Activated CD4-positive, CD25-positive, alpha-beta regulatory T cell treated with anti-CD3 and anti-CD28 coated beads, Interleukin-2, amount 50 U/mL, for 16 hours (primary cell): ENCODE results near the gene PTPRM.
"Not testable (repeated sequence)": the region's sequence is repeated elsewhere in the genome, so short reads cannot be mapped to it uniquely, and the experiment has no call there.

Experiments
- DNase-seq: peaks from one replicate; pipeline ENCODE4 v3.0.0-alpha.2; 2020; ENCODE audit warnings: low read depth, low spot score

Gene PTPRM

DNA sequence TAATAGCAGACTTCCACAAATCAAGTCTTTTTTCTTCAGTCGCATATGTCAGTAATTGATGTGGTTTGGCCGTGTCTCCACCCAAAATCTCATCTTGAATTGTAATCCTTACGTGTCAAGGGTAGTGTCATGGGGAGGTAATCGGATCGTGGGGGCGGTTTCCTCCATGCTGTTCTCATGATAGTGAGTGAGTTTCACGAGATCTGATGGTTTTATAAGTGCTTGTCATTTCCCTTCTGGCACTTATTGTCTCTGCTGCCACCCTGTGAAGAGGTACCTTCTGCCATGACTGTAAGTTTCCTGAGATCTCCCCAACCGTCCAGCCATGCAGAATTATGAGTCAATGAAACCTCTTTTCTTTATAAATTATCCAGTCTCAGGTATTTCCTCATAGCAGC is 478.8 kb downstream of the PTPRM start:
- DNase-seq, result no peak

DNA sequence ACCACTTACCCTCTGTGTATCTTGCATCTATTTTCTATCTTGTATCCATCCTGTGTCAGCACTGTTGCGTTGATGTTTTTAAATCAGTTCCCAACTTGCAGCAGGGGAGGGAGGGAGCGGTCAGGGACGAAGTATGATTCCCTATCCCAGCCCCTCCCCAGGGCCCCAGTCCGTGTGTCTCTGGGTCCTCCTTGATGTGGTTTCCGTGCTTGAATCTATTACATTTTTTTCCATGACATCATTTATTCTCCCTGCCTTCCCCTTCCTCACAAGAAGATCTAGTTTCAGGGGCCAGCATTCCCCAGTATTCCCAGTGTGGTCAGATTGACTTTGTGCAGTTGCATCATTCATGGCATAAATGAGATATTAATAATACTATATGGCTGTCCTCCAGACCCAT is 479.3 kb downstream of the PTPRM start:
- DNase-seq, result no peak

DNA sequence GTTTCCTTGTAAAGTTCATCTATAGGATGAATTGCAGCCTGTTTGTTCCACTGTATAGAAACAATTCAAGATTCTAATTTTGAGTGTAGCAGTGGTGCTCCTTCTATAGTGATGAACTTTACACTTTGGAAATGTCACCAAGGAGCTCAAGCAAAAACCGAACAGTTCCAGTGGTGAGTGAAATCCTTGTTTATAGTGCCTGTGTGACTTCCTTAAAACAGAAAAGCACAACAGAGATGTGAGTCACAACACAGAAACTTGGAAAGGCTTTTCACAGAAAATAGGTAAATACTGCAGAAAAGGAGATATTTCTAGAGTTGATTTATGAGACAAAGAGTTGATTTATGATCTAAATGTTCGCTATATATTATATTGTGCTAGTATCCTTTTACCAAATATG is 482.0 kb downstream of the PTPRM start:
- DNase-seq, result no peak

DNA sequence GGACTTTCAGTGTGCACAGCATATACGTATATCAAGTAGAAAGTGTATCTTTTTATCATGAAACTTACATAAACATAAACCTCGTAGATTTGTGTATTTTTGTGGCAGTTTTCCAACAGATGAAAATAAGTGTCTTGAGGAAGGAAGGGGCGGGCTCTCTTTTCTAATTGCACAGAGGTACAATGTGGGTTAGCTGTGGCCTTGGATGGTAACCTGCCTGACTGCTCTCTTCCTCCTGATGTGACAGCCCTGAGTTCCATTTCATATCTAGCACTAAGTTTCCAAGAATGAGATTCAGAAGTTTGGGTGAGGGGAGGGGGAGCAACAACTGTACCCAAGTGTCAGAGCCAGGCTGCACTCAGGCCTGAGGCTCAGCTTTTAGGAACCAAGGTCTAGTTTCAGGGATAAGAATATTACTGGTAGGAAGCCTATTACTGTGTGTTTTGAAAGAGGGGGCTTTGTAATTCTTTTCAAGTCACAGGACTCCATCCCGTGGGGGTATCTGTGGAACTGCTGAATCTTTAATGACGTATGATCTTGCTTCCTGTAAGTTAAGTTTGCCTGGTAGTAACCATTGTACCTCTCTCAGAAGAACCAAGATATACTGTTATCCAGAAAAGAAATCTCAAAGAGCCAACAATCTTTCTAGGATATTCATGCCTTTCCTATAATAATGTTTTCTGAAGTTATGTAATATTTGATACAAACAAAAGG is 483.7 kb downstream of the PTPRM start:
- no peak for DNase-seq

DNA sequence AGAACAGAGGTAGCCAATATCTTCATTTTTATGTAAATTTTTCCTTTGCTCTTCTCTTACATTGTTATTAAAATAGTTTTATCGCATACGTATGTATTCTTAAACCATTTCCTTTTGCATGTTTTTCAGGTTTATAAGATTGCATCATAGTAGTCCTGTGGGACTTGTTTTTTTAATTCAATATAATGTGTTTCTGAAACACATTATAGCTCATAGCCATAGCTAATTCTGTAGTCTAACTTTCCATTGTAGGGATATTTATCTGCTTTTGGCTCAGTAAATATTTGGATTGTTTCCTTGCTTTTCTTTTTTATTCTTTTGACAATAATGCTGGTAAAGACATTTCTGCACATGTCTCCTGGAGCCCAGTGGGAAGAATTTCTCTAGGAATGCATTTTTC is 484.3 kb downstream of the PTPRM start:
- DNase-seq, result no peak

DNA sequence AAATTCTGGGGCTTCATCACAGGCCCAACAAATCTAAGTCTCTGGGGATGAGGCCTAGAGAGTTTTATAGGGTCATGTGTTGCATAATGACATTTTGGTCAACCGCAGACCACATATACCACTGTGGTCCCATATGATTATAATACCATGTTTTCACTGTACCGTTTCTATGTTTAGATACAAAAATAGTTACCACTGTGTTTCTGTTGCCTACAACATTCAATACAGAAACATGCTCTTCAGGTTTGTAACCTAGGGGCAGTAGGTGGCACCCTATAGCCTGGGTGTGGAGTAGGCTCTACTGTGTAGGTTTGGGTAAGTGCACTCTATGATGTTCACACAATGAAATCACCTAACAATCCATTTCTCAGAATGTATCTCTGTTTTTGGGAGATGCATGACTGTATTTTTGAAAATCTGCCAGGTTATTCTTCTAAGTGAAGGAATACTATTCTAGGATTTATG is 485.2 kb downstream of the PTPRM start:
- DNase-seq, result no peak

DNA sequence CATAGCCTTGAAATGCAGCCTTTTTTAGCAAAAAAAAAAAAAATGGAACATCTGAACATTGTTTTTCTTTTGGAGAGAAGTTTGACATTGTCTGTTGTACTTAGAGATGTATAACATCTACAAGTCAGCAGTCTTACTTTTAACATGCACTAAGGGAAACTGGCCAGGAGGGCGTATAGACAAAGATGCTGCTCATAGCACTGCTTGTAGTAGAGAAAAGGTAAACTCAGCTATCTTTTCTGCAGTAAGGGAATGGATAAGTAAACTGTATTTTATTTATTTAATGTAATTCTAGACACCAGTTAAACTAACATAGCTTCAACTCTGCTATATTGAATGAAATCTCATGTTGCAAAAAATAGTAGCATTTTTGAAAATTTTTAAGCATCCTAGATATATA is 489.6 kb downstream of the PTPRM start:
- no peak for DNase-seq

DNA sequence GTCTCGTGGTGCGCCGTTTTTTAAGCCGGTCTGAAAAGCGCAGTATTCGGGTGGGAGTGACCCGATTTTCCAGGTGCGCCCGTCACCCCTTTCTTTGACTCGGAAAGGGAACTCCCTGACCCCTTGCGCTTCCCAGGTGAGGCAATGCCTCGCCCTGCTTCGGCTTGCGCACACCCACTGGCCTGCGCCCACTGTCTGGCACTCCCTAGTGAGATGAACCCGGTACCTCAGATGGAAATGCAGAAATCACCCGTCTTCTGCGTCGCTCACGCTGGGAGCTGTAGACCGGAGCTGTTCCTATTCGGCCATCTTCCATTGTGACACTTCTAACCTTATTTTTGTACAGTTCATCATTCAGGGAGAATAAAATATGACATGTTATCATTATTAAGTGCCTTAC is 496.0 kb downstream of the PTPRM start:
- DNase-seq, result not testable (repeated sequence)

DNA sequence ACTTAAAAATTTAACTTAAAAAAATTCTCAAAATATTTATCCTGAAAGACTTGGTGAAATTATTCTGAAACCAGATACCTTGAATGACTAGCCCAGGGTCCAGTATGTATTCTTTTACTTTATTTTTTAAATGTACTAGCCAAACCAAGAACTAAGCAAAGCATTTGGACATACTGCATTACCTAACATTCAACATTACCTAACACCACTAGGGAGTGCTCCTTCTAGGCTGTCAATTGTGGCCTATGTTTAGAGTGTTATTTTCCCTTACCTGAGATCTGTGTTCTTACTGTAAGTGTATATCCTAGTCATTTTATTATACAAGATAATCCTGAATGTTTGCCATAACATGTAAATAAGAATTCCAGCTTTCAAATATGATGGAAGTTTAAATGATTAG is 496.6 kb downstream of the PTPRM start:
- no peak for DNase-seq

DNA sequence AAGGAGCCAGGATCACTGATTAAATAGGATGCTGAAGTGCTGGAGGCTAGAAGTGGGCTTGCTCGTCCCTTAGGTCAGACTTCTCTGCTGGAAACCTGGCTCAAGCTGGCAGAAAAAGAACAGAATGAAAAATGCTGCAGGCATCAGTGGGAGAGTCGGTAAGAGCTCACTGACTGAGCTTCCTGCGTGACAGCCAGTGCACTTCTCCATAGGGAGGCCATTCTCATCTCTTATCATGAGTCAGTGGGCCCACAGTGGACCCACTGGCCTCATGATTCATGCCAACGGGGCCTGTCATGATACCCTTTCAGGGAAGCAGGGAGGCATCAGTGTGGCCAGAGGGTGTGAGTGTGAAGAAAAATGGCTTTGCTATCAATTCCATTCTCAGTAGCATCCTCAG is 498.2 kb downstream of the PTPRM start:
- DNase-seq, result no peak

DNA sequence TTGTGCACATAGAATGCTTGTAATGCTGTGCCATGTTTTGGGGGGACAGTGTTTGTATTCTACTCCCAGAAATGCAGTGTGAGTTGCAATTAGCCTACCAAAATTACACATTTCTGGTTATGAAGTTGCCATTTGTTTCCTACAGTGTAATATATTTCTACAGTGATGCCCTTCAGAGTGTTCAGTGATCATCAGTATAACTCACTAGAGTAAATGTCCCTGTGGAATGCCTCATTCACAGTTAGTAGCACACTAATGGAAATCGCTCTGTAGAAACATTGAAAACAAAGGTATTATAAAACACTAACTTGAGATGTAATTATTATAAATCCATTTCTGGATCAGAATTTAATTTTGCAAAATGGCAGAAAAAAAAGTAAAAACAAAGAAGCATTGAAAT is 498.7 kb downstream of the PTPRM start:
- no peak for DNase-seq

DNA sequence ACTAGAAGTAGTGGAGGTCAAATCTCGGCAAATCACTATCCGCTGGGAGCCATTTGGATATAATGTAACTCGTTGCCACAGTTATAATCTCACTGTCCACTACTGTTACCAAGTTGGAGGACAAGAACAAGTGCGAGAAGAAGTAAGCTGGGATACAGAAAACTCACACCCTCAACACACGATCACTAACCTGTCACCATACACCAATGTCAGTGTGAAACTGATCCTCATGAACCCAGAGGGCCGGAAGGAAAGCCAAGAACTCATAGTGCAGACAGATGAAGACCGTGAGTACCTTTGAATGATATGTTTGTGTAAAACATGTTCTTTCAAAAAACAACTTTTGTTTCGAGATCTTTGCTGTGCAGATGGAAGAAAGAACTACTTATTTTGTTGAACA is 502.6 kb downstream of the PTPRM start:
- no peak for DNase-seq

DNA sequence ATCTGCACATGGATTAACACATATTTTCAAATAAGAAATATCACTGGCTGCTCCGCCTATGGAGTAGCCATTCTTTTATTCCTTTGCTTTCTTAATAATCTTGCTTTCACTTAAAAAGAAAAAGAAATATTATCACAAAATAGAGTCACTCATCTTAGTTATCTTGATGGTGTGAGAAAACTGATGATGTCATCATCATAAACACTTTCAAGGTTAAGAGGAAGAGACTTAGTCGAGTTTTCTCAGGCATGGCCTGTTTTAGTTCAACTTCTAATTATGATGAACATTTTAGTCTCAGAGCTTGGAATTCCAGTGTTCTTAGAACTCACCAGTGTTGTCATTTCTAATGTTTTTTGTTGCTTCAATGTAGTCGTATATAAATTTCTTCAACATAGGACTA is 506.1 kb downstream of the PTPRM start:
- no peak for DNase-seq

DNA sequence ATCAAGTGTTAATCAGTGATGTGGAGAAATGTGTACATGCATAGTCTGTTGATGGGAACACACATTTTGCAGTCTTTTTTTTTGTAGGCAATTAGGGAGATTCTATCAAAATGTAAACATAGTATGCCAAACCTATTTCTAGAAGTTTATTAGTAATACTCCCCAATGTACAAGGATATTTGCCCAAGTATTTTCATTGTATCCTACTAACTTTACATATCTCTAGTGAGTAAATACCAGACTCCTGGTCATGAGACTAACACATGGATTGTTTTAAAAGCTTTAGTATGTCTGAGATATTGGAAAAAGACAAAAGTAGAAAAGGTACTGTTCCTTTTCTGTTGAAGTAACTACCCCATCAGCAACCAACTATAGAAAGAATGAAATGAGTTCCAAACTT is 513.0 kb downstream of the PTPRM start:
- DNase-seq, result no peak

DNA sequence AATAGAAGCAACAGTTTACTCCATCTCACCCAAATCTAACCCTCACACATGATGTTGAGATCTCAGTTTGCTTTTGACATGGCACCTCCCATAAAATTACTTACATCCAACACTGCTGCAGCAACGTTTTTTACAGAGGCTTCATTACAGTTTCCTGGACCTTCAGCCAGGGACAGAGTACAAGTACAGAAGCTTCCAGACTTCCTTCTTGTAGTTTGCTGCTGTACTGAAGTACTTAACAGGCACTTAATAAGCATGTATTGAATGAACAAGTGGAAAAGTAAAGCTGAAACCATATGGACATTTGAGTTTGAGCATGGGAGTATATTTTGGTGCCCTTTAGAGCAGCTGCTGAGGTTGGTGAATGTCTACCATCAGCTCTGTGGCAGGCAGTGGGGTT is 514.2 kb downstream of the PTPRM start:
- no peak for DNase-seq

DNA sequence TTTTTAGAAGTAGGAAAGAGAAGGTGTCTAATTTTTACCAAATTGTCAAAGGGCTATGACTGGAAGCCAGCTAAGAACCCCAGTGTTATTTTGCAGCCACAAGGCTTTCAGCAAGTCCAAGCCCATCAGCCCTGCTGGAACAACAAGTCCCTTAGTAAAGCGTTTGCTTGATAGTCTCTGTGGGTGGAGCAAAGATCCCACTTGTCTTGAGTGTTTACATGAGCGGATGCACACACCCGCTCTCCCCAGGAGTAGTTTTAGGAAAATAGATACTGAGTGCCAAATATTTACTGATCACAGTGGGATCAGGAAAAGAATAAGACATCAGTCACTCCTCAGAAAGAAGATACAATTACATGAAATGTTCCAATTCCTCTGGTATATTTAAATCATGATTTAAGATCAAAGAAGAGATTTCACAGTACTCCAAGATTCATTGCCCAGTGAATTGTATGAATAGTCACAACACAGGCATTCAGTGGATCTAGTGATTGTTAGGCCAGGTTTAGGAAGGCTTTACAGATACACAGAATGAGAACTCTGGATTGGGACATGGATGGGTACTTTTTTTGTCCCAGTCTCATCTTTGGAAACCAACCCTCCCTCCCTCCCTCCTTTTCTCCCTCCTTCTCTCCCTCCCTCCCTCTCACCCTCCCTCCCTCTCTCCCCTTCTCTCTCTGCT is 514.9 kb downstream of the PTPRM start:
- no peak for DNase-seq

DNA sequence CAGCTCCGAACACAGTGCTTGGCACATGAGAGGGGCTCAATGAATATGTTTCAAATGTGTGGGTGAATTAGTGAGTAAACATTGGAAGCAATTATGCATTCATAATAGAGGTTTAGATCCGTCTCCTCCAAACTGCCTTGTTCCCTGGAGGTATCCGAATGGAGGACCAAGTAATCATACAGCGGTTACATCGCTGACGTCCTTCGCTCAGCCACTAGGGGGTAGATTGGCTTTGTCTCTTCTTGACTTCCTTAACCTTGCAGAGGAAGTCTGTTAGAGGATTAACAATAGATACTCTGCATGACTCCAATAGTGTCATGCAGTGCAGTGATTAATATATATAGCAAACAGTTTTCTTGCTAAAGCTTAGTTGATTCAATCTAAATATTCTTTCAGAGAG is 517.0 kb downstream of the PTPRM start:
- DNase-seq, result no peak

DNA sequence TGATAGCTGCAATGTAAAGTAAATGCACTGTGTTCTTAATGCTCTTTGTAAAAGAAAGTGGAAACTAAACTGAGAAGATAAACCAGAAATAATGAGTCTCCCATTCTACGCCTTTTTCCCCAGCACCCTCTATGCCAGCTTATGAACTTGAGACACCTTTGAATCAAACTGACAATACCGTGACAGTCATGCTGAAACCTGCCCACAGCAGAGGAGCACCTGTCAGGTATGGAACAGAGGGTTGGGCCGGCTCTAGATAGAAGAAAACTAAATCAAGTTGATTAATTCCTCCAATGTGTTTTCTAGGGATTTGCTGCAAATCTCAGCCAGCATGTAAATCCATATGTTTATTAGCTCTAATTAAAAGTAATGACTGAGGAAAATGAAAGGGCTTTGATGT is 521.5 kb downstream of the PTPRM start:
- no peak for DNase-seq

DNA sequence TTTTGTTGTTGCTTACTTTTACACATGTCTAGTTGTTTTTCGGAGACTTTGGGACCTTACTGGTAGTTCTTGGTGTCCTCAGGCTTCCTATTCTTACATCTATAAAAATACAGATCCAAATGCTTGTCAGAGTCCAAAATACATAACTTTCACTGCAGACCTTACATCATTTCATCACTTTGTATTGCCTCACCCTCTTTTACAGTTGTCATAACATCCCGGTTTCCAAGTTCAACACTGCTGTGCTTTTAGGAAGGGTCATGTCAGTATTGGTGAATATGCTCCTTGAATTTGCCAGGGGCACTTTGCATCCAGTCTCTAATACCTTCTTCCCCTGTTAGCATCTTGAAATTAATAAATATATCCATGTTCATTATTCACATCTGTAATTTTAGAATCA is 523.9 kb downstream of the PTPRM start:
- DNase-seq, result no peak

DNA sequence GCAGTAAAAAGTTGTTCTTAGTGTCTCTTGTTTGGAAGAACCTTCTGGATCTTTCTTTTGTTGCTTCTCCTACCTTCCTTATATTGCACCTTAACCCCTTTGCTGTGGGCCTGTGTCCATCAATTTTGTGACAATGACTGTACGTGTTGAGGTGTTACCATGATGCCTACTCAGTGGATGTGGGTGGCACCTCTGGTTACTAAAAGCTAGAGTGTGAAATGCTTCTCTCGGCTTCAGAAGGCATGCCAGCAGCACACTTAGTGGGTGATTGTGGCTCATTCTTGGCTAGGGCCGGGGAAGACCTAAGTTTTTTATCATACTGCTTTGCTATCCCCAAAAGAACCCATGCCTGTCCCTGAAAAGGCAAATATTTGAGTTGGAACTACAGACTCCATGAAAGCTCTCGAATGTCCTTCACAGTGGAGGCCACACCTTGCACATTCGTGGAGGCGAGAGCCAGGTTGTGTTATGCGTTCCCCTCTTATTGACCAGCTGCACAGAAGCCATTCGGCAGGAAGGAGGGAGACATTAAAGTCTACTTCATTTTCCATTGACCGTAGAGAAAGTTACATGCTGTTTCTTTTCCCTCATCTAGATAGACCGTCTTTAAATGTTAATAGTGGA is 528.9 kb downstream of the PTPRM start:
- DNase-seq, result no peak

DNA sequence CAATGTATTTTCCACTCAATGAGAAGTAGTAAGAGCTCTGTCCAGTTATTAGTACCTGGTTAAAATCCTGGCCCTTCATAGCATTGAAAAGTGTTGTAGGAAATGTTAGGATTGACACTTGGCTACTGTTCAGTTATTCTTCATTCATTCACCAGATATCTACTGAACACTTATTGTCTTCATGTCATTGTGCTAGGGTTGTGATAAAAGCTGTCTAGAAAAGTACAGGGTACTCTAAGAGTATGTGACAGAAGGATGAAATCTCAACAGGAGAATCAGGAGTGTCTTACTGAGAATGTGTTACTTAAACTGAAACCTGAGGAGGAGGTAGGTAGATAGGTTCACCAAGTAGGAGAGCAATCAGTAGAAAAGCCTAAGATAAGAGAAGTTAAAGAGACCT is 530.3 kb downstream of the PTPRM start:
- no peak for DNase-seq

DNA sequence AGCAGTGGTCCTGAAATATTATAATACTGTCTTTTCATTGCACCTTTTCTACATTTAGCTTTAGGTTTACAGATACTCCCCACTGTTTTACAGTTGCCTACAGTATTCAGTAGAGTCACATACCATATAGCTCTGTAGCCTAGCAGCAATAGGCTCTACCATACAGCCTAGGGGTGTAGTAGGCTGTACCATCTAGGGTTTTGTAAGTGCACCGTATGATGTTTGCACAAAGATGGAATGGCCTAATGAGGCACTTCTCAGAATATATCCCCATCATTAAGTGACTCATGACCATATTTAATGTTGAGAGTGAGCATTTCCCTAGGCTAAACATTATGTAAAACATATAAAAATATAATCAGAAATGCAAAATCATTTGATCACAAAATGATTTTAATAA is 530.8 kb downstream of the PTPRM start:
- DNase-seq, result no peak

DNA sequence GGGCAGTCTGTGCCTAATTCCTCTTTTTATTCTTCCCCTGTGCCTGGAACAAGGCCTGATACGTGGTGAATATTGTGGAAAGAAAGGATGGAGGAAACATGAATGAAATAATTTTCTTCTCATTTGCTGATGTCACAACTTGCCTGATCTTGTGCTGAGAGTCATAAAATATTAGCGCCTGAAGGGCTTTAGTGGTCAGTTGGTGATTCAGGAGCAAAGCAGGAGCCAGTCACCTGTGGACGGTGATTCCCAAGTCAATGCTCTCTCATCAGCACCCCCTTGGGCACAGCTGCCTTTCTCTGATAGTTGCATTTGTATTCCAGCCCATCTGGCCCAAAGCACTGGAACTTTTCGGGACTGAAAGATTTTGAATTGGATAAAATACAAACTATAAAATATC is 539.5 kb downstream of the PTPRM start:
- no peak for DNase-seq
